ENCODE data around the gene COASY.

The COASY gene

DNA sequence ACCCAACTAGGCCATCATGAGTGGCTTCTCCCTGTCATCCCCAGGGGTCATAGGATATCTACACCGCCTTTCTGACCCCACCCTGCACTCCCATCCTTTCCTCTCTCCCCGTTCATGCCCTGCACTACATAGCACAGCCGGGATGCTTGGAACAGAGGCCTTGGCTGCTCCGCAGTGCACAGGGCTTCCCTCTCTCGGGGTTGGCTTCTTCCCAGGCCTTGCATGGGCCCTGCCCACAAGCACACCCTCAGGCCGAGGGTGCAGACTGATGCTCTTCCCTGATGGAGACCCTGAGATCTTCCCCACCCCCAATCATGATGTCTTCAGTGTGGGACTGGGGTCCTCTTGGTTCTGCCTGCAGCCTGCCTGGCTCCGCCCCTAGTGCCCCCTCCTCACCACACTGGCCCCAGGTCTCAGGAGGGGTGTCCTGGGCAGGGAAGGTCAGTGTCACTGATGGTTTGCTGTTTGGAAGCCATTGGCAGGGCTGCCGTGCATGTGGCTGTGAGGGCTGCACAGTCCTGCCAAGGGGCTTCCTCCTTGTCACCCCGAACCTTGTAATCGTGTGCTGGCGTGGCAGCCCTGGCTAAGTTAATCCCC, 40.2 kb upstream of the COASY start:
- Histone ChIP-seq H3K4me3 (IDR thresholded peaks at IDR 0.05; ENCODE audit: insufficient read depth, low read depth, low read length) (no peak overlapping the region), H3K4me1 (ENCODE audit: low read depth, poor library complexity, severe bottlenecking) (peaks cover 24% of the 10 kb centered on the region), H4K20me1 (ENCODE audit: insufficient read depth) (no peaks in the 10 kb centered on the region), H3K27ac (no peak overlapping the region), H2AFZ (ENCODE audit: low read depth) (no peak overlapping the region), H3K9ac (no peak overlapping the region), H3K27me3 (ENCODE audit: insufficient read depth, low read depth) (no peaks in the 10 kb centered on the region), H3K36me3 (ENCODE audit: insufficient read depth) (no peaks in the 10 kb centered on the region), H3K79me2 (ENCODE audit: insufficient read depth, low read depth) (no peaks in the 10 kb centered on the region), H3K4me2 (no peak overlapping the region)
- TF ChIP-seq, protein P1, sequence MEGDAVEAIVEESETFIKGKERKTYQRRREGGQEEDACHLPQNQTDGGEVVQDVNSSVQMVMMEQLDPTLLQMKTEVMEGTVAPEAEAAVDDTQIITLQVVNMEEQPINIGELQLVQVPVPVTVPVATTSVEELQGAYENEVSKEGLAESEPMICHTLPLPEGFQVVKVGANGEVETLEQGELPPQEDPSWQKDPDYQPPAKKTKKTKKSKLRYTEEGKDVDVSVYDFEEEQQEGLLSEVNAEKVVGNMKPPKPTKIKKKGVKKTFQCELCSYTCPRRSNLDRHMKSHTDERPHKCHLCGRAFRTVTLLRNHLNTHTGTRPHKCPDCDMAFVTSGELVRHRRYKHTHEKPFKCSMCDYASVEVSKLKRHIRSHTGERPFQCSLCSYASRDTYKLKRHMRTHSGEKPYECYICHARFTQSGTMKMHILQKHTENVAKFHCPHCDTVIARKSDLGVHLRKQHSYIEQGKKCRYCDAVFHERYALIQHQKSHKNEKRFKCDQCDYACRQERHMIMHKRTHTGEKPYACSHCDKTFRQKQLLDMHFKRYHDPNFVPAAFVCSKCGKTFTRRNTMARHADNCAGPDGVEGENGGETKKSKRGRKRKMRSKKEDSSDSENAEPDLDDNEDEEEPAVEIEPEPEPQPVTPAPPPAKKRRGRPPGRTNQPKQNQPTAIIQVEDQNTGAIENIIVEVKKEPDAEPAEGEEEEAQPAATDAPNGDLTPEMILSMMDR (conservative IDR thresholded peaks at IDR 0.05; ENCODE audit: low read depth, low read length), result no peak

DNA sequence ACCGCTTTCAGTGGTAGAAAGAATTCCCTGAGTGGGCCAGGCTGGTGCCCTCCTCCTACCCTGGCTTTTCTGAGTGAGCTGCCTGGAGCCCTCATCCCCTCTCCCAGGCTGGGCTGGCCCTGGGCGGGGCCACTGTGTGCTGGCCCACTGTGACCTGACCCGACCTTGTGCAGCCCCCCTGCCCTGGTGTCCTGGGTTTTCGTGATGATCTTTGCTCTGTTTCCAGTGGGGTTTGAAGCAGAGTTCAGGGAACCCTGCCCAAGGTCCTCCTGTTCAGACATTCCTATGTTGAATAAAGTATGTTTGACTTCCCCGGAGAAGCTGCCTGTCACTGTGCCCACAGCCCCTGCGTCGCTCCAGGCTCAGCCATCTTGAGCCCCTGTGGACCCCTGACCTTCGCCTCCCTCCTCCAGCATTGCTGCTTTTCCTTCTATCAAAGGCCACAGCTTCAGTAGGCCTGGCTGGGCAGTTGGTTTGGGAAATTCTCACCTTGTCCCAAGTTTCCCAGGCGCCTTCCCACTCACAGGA, 39.6 kb upstream of the COASY start:
- Histone ChIP-seq H2AFZ (ENCODE audit: low read depth) (no peak overlapping the region), H3K79me2 (ENCODE audit: insufficient read depth, low read depth) (no peaks in the 10 kb centered on the region), H3K27me3 (ENCODE audit: insufficient read depth, low read depth) (no peaks in the 10 kb centered on the region), H3K4me2 (no peak overlapping the region), H3K4me3 (IDR thresholded peaks at IDR 0.05; ENCODE audit: insufficient read depth, low read depth, low read length) (no peak overlapping the region), H3K27ac (no peak overlapping the region), H3K36me3 (ENCODE audit: insufficient read depth) (no peaks in the 10 kb centered on the region), H3K9ac (no peak overlapping the region), H3K4me1 (ENCODE audit: low read depth, poor library complexity, severe bottlenecking) (peaks cover 21% of the 10 kb centered on the region), H4K20me1 (ENCODE audit: insufficient read depth) (no peaks in the 10 kb centered on the region)
- TF ChIP-seq, protein P1 (conservative IDR thresholded peaks at IDR 0.05; ENCODE audit: low read depth, low read length), result no peak

DNA sequence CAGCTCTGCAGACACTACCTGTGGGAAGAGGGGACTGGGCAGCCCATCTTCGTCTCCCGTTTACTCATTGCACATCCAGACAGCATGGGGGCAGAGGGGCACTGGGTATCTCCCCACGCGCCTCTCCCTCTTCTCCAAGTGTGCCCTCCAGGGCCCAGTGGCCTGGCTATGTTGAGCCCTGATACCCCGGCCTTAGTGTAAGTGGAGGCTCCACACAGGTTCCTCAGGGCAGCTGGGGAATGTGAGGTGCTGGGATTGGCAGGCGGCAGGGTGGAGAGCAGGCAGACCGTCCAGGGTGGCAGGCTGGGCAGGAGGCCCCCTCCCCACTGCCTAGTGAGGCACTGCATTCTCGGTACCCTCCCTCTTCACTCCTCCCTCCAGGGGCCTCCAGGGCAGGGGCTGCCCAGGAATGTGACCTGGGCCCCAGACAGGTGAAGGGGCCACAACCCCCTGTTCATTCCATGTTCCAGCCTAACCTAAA, 39.1 kb upstream of the COASY start:
- TF ChIP-seq, protein P1 (conservative IDR thresholded peaks at IDR 0.05; ENCODE audit: low read depth, low read length), result no peak

DNA sequence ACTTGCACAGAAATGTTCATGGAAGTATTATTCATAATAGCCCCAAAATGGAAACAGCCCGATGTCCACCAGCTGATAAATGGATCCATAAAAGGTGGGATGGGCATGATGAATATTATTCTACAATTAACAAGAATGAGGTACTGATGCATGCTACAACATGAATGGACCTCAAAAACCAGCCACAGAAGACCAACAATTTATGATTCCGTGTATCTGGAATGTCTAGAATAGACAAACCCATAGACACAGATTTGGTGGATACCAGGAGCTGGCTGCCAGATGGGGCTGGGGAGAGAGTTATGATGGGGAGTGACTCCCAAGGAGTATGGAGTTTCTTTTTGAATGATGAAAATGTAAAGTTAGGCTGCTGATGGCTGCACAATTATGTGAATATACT, 36.7 kb upstream of the COASY start:
- no peaks in the 10 kb centered on the region for H3K79me2 ChIP-seq (ENCODE audit: insufficient read depth, low read depth)
- no peaks in the 10 kb centered on the region for H3K27me3 ChIP-seq (ENCODE audit: insufficient read depth, low read depth)
- H2AFZ ChIP-seq (ENCODE audit: low read depth), result no peak overlapping the region
- H4K20me1 ChIP-seq (ENCODE audit: insufficient read depth), result no peaks in the 10 kb centered on the region
- H3K9ac ChIP-seq, result no peak overlapping the region
- TF ChIP-seq, protein P1 (conservative IDR thresholded peaks at IDR 0.05; ENCODE audit: low read depth, low read length), result no peak
- no peak overlapping the region for H3K4me3 ChIP-seq (IDR thresholded peaks at IDR 0.05; ENCODE audit: insufficient read depth, low read depth, low read length)
- H3K4me2 ChIP-seq, result no peak overlapping the region
- no peak overlapping the region for H3K27ac ChIP-seq
- peaks cover 15% of the 10 kb centered on the region for H3K4me1 ChIP-seq (ENCODE audit: low read depth, poor library complexity, severe bottlenecking)
- no peaks in the 10 kb centered on the region for H3K36me3 ChIP-seq (ENCODE audit: insufficient read depth)

More for the DNA sequence above, 39.1 kb upstream of the COASY start:
- no peaks in the 10 kb centered on the region for H3K79me2 ChIP-seq (ENCODE audit: insufficient read depth, low read depth)
- no peaks in the 10 kb centered on the region for H3K36me3 ChIP-seq (ENCODE audit: insufficient read depth)
- H3K27ac ChIP-seq, result no peak overlapping the region
- H3K4me1 ChIP-seq (ENCODE audit: low read depth, poor library complexity, severe bottlenecking), result peaks cover 16% of the 10 kb centered on the region
- no peak overlapping the region for H3K9ac ChIP-seq
- no peak overlapping the region for H3K4me2 ChIP-seq
- H3K27me3 ChIP-seq (ENCODE audit: insufficient read depth, low read depth), result no peaks in the 10 kb centered on the region
- H3K4me3 ChIP-seq (IDR thresholded peaks at IDR 0.05; ENCODE audit: insufficient read depth, low read depth, low read length), result no peak overlapping the region
- no peaks in the 10 kb centered on the region for H4K20me1 ChIP-seq (ENCODE audit: insufficient read depth)
- no peak overlapping the region for H2AFZ ChIP-seq (ENCODE audit: low read depth)

Measured in KMS-11 (cell line).